MM.1S (cell line): ENCODE results near the gene AUTS2.

Experiments
- DNase-seq: peaks from one replicate; pipeline ENCODE4 v3.0.0-alpha.2; 2015
- H2AFZ ChIP-seq: fragments of 300-600 bp; sonication (generic); 2 replicates; pipeline ENCODE4 v1.6.0; 2016; ENCODE audit warnings: antibody characterized with exemption, low read length
- H3F3A ChIP-seq: fragments of 300-600 bp; sonication (generic); 2 replicates; pipeline ENCODE4 v1.6.1; 2016; ENCODE audit warnings: mild to moderate bottlenecking, antibody characterized with exemption, low read length, moderate library complexity, mixed read lengths; ENCODE audit not compliant: insufficient read depth
- H3K27ac ChIP-seq: fragments of 300-600 bp; sonication (generic); 2 replicates; pipeline ENCODE4 v1.5.1; 2016; ENCODE audit warnings: mild to moderate bottlenecking, low read length
- H3K27me3 ChIP-seq: fragments of 300-600 bp; sonication (generic); replicated peaks from 2 replicates; pipeline ENCODE4 v1.6.0; 2016; ENCODE audit warnings: low read length; ENCODE audit not compliant: insufficient read depth
- H3K36me3 ChIP-seq: fragments of 300-600 bp; sonication (generic); replicated peaks from 2 replicates; pipeline ENCODE4 v1.6.1; 2016; ENCODE audit warnings: mild to moderate bottlenecking, low read length, mixed read lengths; ENCODE audit not compliant: insufficient read depth
- H3K4me1 ChIP-seq: fragments of 300-600 bp; sonication (generic); 2 replicates; pipeline ENCODE4 v1.6.1; 2016; ENCODE audit warnings: low read length, mixed read lengths
- H3K4me2 ChIP-seq: fragments of 300-600 bp; sonication (generic); 2 replicates; pipeline ENCODE4 v1.6.0; 2016; ENCODE audit warnings: low read depth, low read length
- H3K4me3 ChIP-seq: fragments of 300-600 bp; sonication (generic); 2 replicates; pipeline ENCODE4 v1.5.1; 2016; ENCODE audit warnings: low read length, mixed read lengths
- H3K79me2 ChIP-seq: fragments of 300-600 bp; sonication (generic); 2 replicates; pipeline ENCODE4 v1.6.1; 2016; ENCODE audit warnings: mixed run types, low read length, mixed read lengths
- H3K9ac ChIP-seq: fragments of 300-600 bp; sonication (generic); 2 replicates; pipeline ENCODE4 v1.6.1; 2016; ENCODE audit warnings: low read length, mixed read lengths
- H3K9me2 ChIP-seq: fragments of 300-600 bp; sonication (generic); replicated peaks from 2 replicates; pipeline ENCODE4 v1.6.1; 2016; ENCODE audit warnings: mild to moderate bottlenecking, low read length, mixed read lengths; ENCODE audit not compliant: insufficient read depth
- H3K9me3 ChIP-seq: fragments of 300-600 bp; sonication (generic); replicated peaks from 2 replicates; pipeline ENCODE4 v1.6.1; 2016; ENCODE audit warnings: mild to moderate bottlenecking, low read length, mixed read lengths; ENCODE audit not compliant: insufficient read depth
- H4K20me1 ChIP-seq: fragments of 300-600 bp; sonication (generic); 2 replicates; pipeline ENCODE4 v1.6.1; 2016; ENCODE audit warnings: mild to moderate bottlenecking, low read length, moderate library complexity, mixed read lengths; ENCODE audit not compliant: insufficient read depth
- CTCF ChIP-seq: fragments of 300-600 bp; sonication (generic); IDR thresholded peaks from 2 replicates; pipeline ENCODE4 v1.5.1; 2016; ENCODE audit warnings: antibody characterized with exemption, low read length, mixed read lengths
- EZH2 ChIP-seq: fragments of 300-600 bp; sonication (generic); optimal IDR thresholded peaks from 2 replicates; pipeline ENCODE3; 2017; ENCODE audit warnings: low read depth, mild to moderate bottlenecking, antibody characterized with exemption, low read length, mixed read lengths
- EZH2phosphoT487 ChIP-seq: fragments of 300-600 bp; sonication (generic); IDR thresholded peaks from 2 replicates; pipeline ENCODE4 v1.6.1; 2018; ENCODE audit warnings: antibody characterized with exemption, low read length

Gene AUTS2

GRCh38 chr7:70649323-70649722 lies 1051.0 kb downstream of the AUTS2 start:
- Histone ChIP-seq H3K9me3 (no peaks in the 10 kb centered on the region), H4K20me1 (no peaks in the 10 kb centered on the region), H3K27me3 (no peaks in the 10 kb centered on the region), H3K4me2 (no peak overlapping the region), H3K79me2 (no peaks in the 10 kb centered on the region), H3K4me1 (no peaks in the 10 kb centered on the region), H3K9me2 (no peaks in the 10 kb centered on the region), H3K4me3 (no peak overlapping the region), H3K27ac (no peak overlapping the region), H3K9ac (no peak overlapping the region), H3K36me3 (no peaks in the 10 kb centered on the region), H3F3A (no peaks in the 10 kb centered on the region), H2AFZ (no peak overlapping the region)
- no peak for DNase-seq
- no peak for TF ChIP-seq CTCF
- no peak for TF ChIP-seq EZH2phosphoT487
- no peak for TF ChIP-seq EZH2

GRCh38 chr7:70654146-70654545 lies 1055.9 kb downstream of the AUTS2 start:
- no peak for DNase-seq
- no peaks in the 10 kb centered on the region for H3K4me1 ChIP-seq
- no peak overlapping the region for H2AFZ ChIP-seq
- no peaks in the 10 kb centered on the region for H3K9me2 ChIP-seq
- H3K9me3 ChIP-seq, result no peaks in the 10 kb centered on the region
- TF ChIP-seq EZH2 (no peak), CTCF (no peak), EZH2phosphoT487 (no peak)
- no peak overlapping the region for H3K9ac ChIP-seq
- H4K20me1 ChIP-seq, result no peaks in the 10 kb centered on the region
- no peaks in the 10 kb centered on the region for H3K27me3 ChIP-seq
- no peaks in the 10 kb centered on the region for H3K36me3 ChIP-seq
- no peak overlapping the region for H3K4me3 ChIP-seq
- no peak overlapping the region for H3K27ac ChIP-seq
- H3F3A ChIP-seq, result no peaks in the 10 kb centered on the region
- no peak overlapping the region for H3K4me2 ChIP-seq
- no peaks in the 10 kb centered on the region for H3K79me2 ChIP-seq

GRCh38 chr7:70654979-70655378 lies 1056.7 kb downstream of the AUTS2 start:
- no peak overlapping the region for H3K27ac ChIP-seq
- TF ChIP-seq CTCF (no peak), EZH2 (no peak), EZH2phosphoT487 (no peak)
- H3F3A ChIP-seq, result no peaks in the 10 kb centered on the region
- no peaks in the 10 kb centered on the region for H3K79me2 ChIP-seq
- no peak overlapping the region for H3K9ac ChIP-seq
- no peaks in the 10 kb centered on the region for H3K36me3 ChIP-seq
- DNase-seq, result no peak
- no peak overlapping the region for H3K4me3 ChIP-seq
- H4K20me1 ChIP-seq, result no peaks in the 10 kb centered on the region
- no peaks in the 10 kb centered on the region for H3K9me2 ChIP-seq
- no peaks in the 10 kb centered on the region for H3K27me3 ChIP-seq
- no peak overlapping the region for H2AFZ ChIP-seq
- H3K4me1 ChIP-seq, result no peaks in the 10 kb centered on the region
- H3K4me2 ChIP-seq, result no peak overlapping the region
- no peaks in the 10 kb centered on the region for H3K9me3 ChIP-seq

- DNase-seq, result no peak
- Histone ChIP-seq H3K9me2 (no peaks in the 10 kb centered on the region), H3K27me3 (no peaks in the 10 kb centered on the region), H3K4me2 (no peak overlapping the region), H3F3A (no peaks in the 10 kb centered on the region), H3K9ac (no peak overlapping the region), H3K9me3 (no peaks in the 10 kb centered on the region), H3K36me3 (no peaks in the 10 kb centered on the region), H3K27ac (no peak overlapping the region), H3K4me1 (no peaks in the 10 kb centered on the region), H4K20me1 (no peaks in the 10 kb centered on the region), H3K4me3 (no peak overlapping the region), H2AFZ (no peak overlapping the region), H3K79me2 (no peaks in the 10 kb centered on the region)
- no peak for TF ChIP-seq EZH2phosphoT487
- no peak for TF ChIP-seq CTCF
- no peak for TF ChIP-seq EZH2
Observed at GRCh38 chr7:70655694-70656093, 1057.4 kb downstream of the AUTS2 start.
